HuH-7 (cell line): ENCODE data around the gene DPH3.

Source experiments
- DNase-seq: peaks from one replicate; pipeline ENCODE4 v3.0.0; 2011; ENCODE audit warnings: low spot score

DPH3 gene

DNA sequence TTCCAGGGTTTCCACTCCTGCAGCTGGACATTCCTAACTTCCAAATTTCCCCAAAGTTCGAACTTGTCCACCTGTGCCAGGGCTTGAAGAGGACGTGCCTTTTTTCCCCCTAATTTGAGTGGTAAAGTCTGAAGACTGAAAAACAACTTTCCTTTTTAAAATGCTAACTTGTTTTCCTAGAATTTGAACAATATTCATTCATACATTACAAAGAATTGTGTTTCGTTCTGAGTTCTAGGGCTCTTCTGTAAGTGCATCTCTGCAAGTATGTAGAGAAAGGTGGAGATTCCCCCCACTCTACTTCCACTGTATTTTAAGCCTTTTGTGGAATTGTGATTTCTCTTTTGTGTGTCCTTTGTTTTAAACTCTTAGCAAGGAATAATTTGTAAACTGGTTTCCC, 9.4 kb downstream of the DPH3 start:
- DNase-seq = no peak

- no peak for DNase-seq
These were observed 9.8 kb downstream of the DPH3 start for GRCh38 chr3:16254916-16255315.

DNA sequence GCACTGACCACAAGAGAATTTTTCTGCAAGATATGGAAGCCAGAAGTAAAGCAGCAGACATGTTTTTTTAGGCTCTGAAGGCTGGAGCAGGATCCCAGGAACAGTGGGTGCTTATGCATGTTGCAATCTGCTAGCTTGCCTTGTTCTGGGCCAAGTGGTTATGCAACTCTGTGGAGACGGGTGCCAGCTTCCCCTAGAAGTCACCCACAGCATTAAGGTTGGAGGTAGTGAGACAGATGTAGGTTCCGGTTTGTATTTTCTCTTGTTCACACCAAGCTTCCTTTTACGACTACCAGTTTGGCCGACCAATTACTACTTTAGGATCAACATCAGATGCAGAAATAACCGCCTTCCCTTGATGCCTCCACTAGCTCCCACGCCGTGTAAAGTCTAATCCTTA, 11.1 kb downstream of the DPH3 start:
- no peak for DNase-seq

DNA sequence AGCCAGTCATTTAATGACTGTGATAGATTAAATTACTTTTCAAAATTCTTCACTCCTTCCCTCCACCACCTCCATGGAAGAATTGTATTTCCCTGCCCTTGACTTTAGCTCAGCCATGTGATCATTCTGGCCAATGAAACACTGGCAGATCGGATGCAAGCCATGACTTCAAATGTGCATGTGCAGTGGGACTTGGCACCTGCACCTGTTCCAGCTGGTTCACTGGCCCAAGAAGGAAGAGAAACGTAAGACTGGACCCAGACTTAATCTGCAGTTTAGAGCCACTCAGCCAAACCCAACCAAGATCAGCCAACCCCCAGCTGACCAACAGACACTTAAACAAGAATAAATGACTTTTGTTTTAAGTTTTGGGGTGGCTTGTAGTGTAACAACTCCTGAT, 11.8 kb downstream of the DPH3 start:
- no peak for DNase-seq

DNA sequence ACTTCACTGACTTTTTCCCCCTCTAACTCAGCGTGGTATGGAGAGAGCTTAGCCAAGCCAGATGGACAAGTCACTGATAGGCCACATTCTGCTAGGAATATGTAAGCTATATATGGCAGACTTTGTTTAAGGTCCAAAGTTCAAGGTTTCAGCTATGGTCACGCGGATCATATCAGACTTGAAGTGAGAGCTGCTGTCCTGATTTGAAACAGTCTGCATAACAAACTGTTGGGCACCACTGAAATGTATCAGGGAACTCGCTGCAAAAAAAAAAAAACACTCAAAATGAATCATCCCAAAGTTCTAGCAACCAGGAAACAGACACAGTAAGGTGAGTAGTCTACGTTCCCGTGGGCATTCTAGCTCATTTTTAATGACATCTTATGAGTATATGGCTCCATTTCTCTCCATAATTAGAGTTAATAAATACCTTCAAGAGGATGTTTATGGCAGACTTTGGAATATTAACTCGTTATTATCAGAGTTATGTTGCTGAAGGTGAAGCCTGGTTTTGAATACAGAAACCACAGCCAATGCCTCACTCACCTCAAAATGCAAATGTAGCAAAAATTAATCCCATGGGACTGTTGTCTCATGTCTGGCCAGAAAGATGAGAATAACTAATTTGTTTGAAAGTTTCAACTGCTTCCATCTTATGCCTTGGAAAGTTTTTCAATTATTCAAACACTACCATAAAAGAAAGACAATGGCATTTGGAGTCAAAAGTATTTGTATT, 12.3 kb downstream of the DPH3 start:
- DNase-seq = peak; percentile 56

GRCh38 chr3:16251316-16252085, 13.2 kb downstream of the DPH3 start:
- no peak for DNase-seq

GRCh38 chr3:16249886-16250285, 14.9 kb downstream of the DPH3 start:
- DNase-seq = no peak

DNA sequence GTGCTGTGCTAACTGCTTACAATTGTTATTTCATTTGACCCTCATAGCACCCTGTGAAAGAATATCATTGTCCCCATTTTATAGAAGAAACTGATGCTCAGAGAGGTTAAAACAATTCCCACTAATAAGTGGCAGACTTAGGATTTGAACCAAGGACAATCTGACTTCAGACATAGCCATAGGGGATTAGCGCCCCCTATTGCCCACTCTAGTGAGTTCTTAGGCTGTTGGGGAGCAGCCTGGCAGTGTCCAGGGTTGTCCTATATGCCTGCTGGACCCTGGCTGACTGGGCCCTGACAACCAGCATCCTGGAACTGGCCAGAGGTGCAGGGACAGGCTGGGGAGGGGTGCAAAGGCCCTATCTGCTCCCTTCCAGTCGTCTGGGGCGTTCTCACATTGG, 15.4 kb downstream of the DPH3 start:
- peak; percentile 49 for DNase-seq

DNA sequence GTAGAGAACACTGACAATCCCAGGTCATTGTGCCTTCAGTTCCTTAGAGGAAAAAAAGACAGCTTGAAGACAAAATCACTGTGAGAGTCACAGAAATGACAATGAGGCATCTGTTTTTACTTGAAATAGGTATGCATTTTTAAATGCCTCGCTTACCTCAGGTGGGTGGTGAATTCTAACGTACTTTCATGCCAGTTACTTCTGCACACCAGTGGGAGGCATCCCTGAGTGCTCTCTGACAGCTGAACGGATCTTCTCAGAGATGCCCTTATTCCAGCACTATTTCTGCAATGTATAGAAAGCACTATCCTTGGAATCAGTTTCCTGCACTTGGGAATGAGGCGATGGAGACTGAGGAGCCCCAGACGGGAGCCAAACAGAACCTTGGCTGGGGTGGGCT, 16.2 kb downstream of the DPH3 start:
- DNase-seq = no peak

- DNase-seq = peak; percentile 72
These were observed 17.3 kb downstream of the DPH3 start for GRCh38 chr3:16247282-16248061.

DNA sequence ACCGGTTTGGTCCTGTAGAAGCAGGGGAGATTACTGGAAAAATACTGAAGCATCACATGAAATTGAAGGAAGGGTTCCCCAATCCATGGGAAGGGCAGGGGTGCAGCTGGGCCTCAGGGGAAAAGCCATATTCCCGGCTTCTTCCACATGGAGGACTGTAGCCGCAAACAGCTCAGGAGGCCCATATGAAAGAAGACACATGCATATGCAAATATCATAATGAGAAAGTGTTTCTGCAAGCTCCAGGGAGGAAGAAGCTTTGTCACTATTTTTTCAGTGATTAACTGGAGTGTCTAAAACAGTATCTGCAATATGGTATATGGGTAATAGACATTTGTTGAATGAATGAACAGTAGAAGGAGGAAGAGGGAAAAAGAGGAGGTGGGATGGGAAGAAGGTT, 19.1 kb downstream of the DPH3 start:
- no peak for DNase-seq

GRCh38 chr3:16243706-16244490, 20.8 kb downstream of the DPH3 start:
- DNase-seq = no peak

GRCh38 chr3:16242177-16242576, 22.6 kb downstream of the DPH3 start:
- DNase-seq = no peak

DNA sequence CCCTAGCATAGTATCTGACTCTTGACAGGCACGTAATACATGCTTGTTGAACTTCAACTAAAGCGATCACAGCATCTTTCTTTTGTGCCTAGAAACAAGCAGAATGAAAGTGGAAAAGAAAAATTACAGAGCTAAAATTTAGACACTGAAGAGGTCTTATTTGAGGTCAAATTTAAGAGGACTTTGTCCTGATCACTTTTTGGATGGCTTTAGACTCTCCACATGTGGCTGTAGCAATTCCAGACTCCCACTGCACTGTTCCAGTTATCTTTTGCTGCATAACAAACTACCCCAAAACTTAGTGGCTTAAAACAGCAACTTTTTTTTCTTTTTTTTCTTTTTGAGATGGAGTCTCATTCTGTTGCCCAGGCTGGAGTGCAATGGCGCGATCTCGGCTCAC, 23.5 kb downstream of the DPH3 start:
- no peak for DNase-seq

DNA sequence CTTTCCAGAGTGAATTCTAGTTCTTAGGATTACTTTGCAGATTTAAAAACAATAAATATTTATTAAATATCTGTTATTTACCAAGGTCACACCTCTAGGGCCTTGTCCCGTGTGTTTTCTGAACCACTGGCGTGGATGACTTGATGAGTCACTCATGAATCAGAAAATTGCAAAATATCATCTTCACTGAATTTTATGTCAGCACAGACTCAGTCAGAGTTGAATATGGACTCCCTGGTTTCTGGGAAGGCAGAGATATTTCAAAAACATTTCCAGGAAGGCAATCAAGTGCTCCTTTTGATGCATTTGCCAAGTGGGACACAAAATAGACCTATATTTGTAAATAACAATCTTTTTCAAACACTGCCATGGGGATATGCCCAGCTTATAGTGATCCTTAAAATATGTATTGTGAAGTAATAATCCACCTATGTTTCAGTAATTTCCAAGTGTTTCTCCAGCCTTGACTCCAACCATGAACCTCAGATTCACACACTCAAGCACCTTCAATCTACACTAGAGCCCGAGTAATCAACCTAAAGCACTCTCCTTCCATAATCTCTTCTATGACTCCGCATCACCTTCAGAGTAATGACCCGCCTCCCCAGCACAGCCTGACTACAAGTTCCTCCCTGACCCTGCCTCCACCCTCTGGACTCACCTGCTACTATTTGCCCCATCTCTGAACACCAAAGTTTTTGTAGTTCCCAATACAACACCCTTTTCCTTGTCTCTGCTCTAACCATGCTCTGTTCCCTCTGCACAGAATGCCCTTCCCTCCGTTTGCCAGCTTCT, 24.3 kb downstream of the DPH3 start:
- no peak for DNase-seq

GRCh38 chr3:16239780-16240179, 25.0 kb downstream of the DPH3 start:
- DNase-seq = no peak

DNA sequence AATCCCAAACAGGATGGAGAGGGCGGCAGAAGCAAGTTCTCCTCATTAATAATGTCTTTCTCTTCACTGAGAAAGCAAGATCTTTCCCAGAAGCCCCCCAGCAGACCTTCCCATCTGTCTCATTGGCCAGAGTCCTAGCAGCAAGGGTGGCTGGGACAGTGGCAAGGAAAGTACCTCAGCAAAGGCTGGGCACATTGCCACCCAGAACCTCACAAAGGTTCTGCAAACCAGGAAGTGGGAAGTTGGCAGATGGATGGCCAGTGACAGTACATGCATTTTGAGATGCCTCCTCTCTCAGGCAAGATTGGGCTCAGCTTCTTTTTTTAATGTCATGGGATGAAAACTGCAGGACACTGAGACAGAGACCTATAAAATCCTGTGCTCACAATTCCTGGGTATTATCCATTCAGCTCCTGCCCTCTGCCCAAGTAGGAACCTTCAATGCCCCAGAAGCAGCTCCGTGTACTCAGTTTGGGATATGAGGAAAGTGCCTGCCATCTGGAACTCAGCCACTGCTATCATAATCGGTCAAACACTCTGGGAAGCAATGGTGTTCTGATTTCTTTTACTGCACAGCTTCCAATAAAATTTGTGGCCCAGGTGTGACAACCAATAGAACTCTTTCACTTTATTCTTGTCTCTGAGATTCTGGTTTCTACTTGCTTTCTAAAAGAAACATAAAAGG, 25.5 kb downstream of the DPH3 start:
- DNase-seq = no peak

DNA sequence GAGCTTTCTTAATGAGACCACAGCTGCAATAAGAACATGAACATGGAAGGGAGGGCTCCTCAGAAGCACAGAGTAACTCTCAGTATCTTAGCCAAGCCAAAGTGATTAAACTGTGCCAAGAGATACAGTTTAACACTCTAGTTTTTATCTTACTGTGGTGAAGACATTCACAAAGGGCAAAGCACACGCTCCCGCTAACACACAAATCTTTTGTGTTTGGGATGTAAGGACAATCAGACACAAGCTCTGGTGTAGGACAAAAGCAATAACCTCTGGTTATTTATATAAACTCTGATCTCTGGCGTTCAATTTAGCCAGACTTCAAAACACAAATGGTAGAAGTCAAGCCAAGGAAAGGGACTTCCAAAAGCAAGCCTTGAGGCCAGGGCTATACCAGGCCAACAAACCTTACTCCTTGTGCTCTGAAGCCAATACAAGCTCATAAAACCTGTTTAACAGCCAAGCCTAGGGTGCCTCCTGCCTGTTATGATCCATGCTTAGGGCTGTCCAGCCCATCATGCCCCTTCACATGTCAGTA, 27.8 kb downstream of the DPH3 start:
- DNase-seq = no peak

- DNase-seq = no peak
These were observed 28.6 kb downstream of the DPH3 start for GRCh38 chr3:16236030-16236639.

GRCh38 chr3:16234281-16234680, 30.5 kb downstream of the DPH3 start:
- DNase-seq = no peak
